Mucosa of descending colon (tissue), 3 donors: ENCODE data around the gene SNED1. TPM values are rescaled to one million over a fixed set of nuclear protein-coding genes. Genes with fewer than 3 reads are reported as not detected.

ENCODE experiments used
- ATAC-seq: fragments of 200-7000 bp; cut with Tn5 transposase; one replicate; pipeline ENCODE4 v1.9.1; 2020; ENCODE audit warnings: mild to moderate bottlenecking, moderate library complexity
- DNase-seq, 3 donors: peaks; one replicate each; pipeline ENCODE4 v3.0.0-alpha.2; 2020
- H3K36me3 ChIP-seq: fragments of 200-600 bp; one replicate; pipeline ENCODE4 v1.8.0; 2021; ENCODE audit warnings: low read depth, mild to moderate bottlenecking
- H3K4me1 ChIP-seq: fragments of 200-600 bp; one replicate; pipeline ENCODE4 v1.8.0; 2021; ENCODE audit warnings: low read depth, mild to moderate bottlenecking
- H3K4me3 ChIP-seq: fragments of 200-600 bp; one replicate; pipeline ENCODE4 v1.8.0; 2021; ENCODE audit warnings: mild to moderate bottlenecking
- H3K9me3 ChIP-seq: fragments of 200-600 bp; one replicate; pipeline ENCODE4 v1.8.0; 2021; ENCODE audit warnings: mild to moderate bottlenecking
- CTCF ChIP-seq: fragments of 200-600 bp; IDR thresholded peaks from one replicate; pipeline ENCODE4 v1.8.0; 2022; ENCODE audit warnings: antibody characterized with exemption, mild to moderate bottlenecking
- intact Hi-C, 2 donors: fragments of 100-400 bp; cut with DNase I in 1 of 2; cut with micrococcal nuclease in 1 of 2; formaldehyde crosslinking; loops; one replicate each; pipeline versions ENCODE4 v1.11.0 to v1.11.1; 2022; cut with DNase I, micrococcal nuclease
- total RNA-seq, 3 donors: library from RNA; stranded (reverse); fragmentation: NEBNext Ultra II Directional in 2 of 3; extraction: Animal tissue kit (Norgen Biotek cat#: 25700) in 2 of 3; gene quantifications; one replicate each; pipeline versions ENCODE4 v1.2.1 to v1.2.4, GENCODE V29; 2021 to 2023
- donor health status: DM: no; HTN: no; CAD: no; lungs with moderate emphysema.
- donor health status: DM: no; HTN: no; CAD: no.
- donor health status: DM: no; HTN: yes; CAD: no.

SNED1 gene
- total RNA-seq, 3 donors from 2014 or later = 7.0 to 16.3 (median 14.1) TPM

- DNase-seq (no peak), ATAC-seq (no peak)
- Histone ChIP-seq H3K9me3 (no peaks in the 10 kb centered on the region), H3K36me3 (no peaks in the 10 kb centered on the region), H3K4me1 (no peaks in the 10 kb centered on the region), H3K4me3 (no peak overlapping the region)
- no peak for TF ChIP-seq CTCF
- intact Hi-C loops = no loop called here
These were observed 39.0 kb upstream of the SNED1 start for GRCh38 chr2:240959214-240959940.

GRCh38 chr2:240959941-240960308 is 38.5 kb upstream of the SNED1 start:
- no peak overlapping the region for H3K4me3 ChIP-seq
- peak in 1 of 3 donors; percentile 22 for DNase-seq
- no peaks in the 10 kb centered on the region for H3K36me3 ChIP-seq
- TF ChIP-seq CTCF = no peak
- no peak for ATAC-seq
- intact Hi-C loops = no loop called here
- H3K4me1 ChIP-seq = no peaks in the 10 kb centered on the region
- no peaks in the 10 kb centered on the region for H3K9me3 ChIP-seq

- peak; percentile 34 for ATAC-seq
These were observed 38.0 kb upstream of the SNED1 start for GRCh38 chr2:240960309-240960970.

GRCh38 chr2:240960971-240961876 is 37.2 kb upstream of the SNED1 start:
- H3K4me1 ChIP-seq = no peaks in the 10 kb centered on the region
- DNase-seq = peak in 1 of 3 donors; percentile 25

More at GRCh38 chr2:240960309-240960970, 38.0 kb upstream of the SNED1 start:
- no peak for TF ChIP-seq CTCF
- peak in 2 of 3 donors; percentile 10 to 58 for DNase-seq
- intact Hi-C loops = no loop called here
- no peaks in the 10 kb centered on the region for H3K9me3 ChIP-seq
- no peaks in the 10 kb centered on the region for H3K4me1 ChIP-seq
- H3K36me3 ChIP-seq = no peaks in the 10 kb centered on the region
- H3K4me3 ChIP-seq = no peak overlapping the region

More at GRCh38 chr2:240960971-240961876, 37.2 kb upstream of the SNED1 start:
- Histone ChIP-seq H3K9me3 (no peaks in the 10 kb centered on the region), H3K36me3 (no peaks in the 10 kb centered on the region), H3K4me3 (no peak overlapping the region)
- intact Hi-C loops = no loop called here
- no peak for TF ChIP-seq CTCF
- ATAC-seq = no peak
